ENCODE measurements around the gene LRRC27.

The LRRC27 gene

DNA sequence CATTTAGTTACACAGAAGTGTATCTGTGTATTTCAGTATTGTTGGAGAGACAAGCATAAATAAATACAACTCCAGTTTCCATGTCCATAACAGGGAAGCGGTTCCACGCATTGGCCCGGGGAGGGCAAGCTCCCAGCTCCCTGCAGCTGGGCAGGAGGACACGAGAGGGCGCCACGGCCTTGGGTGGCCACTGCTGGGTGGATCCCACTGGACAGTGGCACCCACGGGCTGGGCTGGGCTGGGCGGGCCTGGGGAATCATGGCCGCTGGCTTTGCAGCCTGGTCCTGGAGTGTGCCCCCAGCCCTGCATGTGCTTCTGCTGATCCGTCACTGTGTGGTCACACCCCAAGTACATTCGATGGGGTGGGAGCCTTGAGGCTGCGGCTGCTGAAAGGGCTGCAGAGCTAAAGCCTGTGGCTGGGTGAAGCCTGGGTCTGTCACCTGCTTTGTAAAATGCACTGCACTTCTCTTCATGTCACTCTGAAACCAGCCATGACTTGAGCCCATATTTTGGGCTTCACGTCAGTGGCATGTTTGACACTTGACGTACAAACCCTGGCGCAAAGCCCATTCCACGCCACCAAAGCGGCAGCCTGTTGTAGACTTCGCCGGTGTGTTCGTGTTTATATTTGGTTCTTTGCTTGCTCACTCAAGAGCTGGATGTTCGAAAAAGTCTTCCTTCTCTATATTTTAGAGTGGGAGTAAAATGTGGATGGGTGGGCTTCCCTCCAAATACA lies 27.5 kb downstream of the LRRC27 start:
- no peak for DNase-seq
- TF ChIP-seq POLR2A (IDR thresholded peaks at IDR 0.05; ENCODE audit: low read length), result no peak
- no peak for TF ChIP-seq GATA1 (IDR thresholded peaks at IDR 0.05; ENCODE audit: low read depth, low read length)

DNA sequence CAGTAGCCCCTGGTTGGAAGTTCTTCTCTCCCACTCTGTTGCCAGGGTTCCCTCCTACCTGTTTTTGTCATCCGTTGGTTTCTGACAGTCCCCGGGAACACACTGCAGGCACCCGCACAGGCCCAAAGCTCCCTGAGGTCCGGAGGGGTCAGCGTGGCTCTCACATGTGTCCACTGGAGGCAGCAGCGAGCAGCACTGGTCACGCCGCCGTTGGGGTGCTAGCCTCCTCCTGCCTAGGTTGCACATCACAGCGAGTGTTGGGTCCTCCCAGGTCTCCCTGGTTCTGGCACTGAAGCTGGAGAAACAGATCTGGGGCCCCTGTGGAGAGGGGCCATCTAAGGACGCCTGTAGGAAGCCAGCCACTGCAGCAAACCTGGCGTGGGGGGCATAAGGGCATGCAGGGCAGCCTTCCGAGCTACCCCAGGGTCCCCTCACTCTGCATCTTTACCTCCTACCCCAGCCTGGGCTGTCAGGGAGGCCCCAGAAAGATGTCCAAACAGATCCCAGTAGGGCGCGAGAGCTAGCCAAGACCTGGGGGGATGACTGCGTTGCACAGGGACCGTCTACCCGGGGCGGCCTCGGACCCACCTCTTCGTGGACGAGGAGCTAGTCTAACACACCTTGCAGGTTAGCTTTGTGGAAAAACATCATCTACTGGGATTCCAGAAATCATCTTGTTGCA lies 28.9 kb downstream of the LRRC27 start:
- peak; percentile 23 to 40 for DNase-seq

DNA sequence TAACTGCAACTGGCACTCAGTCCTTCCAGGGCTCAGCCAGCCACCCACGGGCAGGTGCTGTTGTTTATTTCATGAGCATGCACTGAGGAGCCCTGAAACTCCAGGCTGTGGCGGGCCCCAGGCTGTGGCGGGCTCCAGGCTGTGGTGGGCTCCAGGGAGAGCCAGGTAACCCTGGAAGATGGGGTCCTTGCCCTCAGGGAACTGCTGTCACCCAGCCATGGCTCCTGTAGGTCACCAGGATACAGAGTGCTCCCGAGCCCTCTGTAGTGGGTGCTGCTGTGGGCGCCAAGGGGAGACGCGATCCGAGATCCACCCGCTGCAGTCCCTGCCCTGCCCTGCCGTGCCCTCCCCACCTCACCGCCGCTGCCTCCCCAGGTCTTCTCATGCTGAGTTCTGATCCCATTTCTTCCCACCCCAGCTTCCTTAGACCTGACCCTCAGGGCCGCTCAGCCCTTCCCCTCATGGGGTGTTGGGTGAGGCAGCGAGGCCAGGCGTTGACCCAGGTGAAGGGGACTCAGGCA lies 29.6 kb downstream of the LRRC27 start:
- no peak for DNase-seq
- TF ChIP-seq POLR2A (IDR thresholded peaks at IDR 0.05; ENCODE audit: low read length) (no peak), GATA1 (IDR thresholded peaks at IDR 0.05; ENCODE audit: low read depth, low read length) (no peak)

More for the DNA sequence above, 28.9 kb downstream of the LRRC27 start:
- no peak for TF ChIP-seq GATA1 (IDR thresholded peaks at IDR 0.05; ENCODE audit: low read depth, low read length)
- TF ChIP-seq POLR2A (IDR thresholded peaks at IDR 0.05; ENCODE audit: low read length), result no peak

DNA sequence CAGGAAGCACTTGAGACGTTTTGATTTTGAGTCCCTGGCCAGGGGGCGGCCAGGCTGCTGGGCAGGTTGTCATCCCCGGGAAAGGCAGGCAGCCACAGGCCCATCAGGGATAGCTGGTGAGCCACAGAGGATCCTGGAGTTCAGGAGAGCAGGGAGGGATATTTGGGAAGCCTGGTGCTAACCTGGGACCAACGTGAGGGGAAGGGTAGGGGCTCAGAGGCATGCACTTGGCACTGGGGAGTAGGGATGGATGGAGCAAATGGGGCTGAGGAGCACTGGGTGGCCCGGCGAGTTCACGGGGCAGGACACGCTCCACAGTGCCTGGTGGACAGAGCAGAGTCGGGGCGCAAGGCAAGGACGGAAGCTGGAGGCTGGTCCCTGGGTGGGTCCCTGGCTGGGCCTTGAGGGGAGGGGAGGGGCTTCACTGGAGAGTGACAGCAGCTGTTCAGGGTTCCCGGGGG lies 30.2 kb downstream of the LRRC27 start:
- no peak for TF ChIP-seq GATA1 (IDR thresholded peaks at IDR 0.05; ENCODE audit: low read depth, low read length)
- DNase-seq, result no peak

DNA sequence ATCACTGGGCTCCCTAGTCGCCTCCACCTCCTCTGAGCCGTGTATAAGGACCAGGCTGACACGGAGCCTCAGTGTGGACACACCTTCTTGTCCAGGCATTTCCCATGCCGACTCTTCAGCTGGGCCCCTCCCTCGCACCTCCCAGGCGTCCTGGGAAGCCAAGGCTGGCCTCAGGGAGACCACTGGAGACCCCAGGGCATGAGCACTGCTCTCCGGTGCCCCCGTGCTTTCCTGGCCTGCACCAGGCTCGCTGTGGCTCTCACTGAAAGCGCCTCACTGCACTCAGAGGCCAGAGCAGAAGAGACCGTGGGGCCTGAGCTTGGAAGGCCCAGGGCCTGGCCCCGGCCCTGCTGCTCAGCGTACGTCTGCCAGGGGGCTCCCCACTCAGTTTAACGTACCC lies 31.4 kb downstream of the LRRC27 start:
- no peak for DNase-seq
- TF ChIP-seq GATA1 (IDR thresholded peaks at IDR 0.05; ENCODE audit: low read depth, low read length), result no peak
- no peak for TF ChIP-seq POLR2A (IDR thresholded peaks at IDR 0.05; ENCODE audit: low read length)

DNA sequence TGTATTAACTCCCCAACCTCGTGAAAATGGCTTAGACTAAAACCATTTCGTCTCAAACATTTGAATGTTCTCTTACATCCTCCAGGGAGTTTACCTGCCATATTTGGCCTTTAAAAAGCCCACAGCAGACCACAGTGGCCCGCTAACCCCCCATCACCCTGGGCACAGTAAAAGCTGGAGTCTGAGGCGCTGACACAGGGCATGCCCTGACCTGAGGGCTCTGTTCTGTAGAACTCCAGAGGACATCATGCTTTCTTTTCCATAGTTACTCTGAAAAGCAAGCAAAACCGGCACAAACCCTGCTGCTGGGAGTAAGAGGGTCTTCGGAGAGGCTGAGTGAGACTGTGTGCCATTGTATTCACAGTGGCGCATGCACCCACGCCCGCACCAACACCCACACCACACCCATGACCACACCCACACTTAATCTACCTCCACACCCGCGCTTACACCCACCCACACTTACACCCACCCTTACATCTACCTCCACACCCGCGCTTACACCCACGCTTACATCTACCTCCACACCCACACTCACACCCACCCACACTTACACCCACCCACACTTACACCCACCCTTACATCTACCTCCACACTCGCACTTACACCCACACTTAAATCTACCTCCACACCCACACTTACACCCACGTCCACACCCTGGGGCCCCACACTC lies 32.1 kb downstream of the LRRC27 start:
- DNase-seq, result peak; percentile 20 to 31
- TF ChIP-seq GATA1 (IDR thresholded peaks at IDR 0.05; ENCODE audit: low read depth, low read length), result no peak
- no peak for TF ChIP-seq POLR2A (IDR thresholded peaks at IDR 0.05; ENCODE audit: low read length)

DNA sequence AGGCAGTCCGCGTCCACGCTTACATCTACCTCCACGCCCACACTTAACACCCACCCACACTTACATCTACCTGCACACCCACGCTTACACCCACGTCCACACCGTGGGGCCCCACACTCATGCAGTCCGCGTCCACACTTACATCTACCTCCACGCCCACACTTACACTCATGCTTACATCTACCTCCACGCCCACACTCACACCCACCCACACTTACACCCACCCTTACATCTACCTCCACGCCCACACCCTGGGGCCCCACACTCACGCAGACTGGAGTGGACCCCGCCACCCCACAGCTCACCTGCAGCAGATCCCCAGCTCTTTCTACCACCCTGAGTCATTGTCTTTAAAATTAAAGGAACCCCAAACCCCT lies 32.6 kb downstream of the LRRC27 start:
- TF ChIP-seq GATA1 (IDR thresholded peaks at IDR 0.05; ENCODE audit: low read depth, low read length), result no peak
- no peak for TF ChIP-seq POLR2A (IDR thresholded peaks at IDR 0.05; ENCODE audit: low read length)
- no peak for DNase-seq

DNA sequence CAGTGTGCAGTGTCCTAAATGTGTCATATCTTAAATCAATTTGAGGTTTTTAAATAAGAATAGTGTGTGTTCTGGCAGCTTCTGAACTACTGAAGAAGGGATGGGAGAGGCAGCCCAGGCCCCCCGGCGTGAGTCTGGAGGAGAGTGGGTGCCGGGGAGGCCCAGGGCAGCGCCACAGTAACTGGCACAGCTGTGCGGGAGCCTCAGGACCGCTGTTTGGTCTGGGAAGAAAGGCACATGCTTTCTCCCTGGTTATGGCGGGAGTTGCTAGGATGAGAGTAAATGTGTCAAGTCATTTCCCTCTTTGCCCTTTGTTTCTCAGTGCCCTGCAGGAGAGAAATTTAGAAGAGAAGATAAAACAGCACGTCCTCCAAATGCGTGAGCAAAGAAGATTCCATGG lies 33.1 kb downstream of the LRRC27 start:
- DNase-seq, result no peak
- TF ChIP-seq POLR2A (IDR thresholded peaks at IDR 0.05; ENCODE audit: low read length) (no peak), GATA1 (IDR thresholded peaks at IDR 0.05; ENCODE audit: low read depth, low read length) (no peak)

DNA sequence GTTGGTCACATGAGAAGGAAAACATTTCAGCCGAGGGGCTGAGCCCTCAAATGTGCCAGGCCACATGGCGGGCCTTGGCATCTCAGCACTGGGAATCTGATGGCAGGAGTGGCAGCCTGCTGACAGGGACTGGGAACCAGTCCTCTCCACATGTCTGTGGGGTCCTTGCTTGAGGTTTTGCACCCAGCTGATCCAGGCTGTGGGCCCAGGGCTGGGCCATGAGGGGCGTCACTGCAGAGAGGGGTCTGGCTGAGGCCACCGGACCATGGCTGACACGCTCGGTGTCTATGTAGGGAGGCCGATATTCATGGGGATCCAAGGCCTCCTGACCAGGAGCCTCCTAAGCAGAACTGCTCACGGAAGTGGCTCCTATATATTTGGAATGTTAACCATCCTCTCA lies 34.0 kb downstream of the LRRC27 start:
- DNase-seq, result no peak
- no peak for TF ChIP-seq POLR2A (IDR thresholded peaks at IDR 0.05; ENCODE audit: low read length)

DNA sequence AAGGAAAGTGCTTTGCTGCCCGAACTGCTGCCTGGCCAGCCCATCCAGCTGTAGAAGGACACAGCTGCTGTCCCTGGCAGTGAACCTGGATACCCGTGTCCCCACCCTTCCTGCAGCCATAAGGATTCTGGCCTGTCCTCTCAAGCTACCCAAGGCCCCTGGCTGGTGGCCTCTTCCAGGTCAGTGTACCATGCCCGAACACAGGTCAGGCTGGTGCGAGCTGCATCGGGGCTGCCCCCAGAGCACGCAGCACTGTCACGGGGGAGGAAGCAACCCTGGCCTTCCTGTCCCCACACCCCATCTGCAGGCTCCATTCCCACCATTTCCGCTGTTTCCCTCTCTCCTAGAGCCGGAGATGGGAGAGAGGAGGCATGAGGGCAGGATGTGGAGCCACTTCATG lies 34.5 kb downstream of the LRRC27 start:
- no peak for TF ChIP-seq GATA1 (IDR thresholded peaks at IDR 0.05; ENCODE audit: low read depth, low read length)
- DNase-seq, result no peak

DNA sequence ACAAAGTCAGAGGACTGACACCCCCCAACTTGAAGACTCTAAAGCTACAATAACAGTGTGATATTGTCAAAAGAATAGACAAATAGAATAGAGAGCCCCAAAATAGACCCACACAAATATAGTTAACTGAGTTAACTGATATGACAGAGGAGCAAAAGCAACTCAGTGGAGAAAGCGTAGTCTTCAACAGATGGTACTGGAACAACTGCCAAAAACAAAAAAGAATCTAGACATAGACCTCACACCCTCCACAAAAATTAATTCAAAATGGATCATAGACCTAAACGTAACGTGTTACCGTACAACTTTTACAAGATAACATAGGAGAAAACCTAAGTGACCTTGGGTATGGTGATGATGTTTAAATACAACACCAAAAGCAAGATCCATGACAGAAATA lies 36.4 kb downstream of the LRRC27 start:
- no peak for DNase-seq
- no peak for TF ChIP-seq POLR2A (IDR thresholded peaks at IDR 0.05; ENCODE audit: low read length)

DNA sequence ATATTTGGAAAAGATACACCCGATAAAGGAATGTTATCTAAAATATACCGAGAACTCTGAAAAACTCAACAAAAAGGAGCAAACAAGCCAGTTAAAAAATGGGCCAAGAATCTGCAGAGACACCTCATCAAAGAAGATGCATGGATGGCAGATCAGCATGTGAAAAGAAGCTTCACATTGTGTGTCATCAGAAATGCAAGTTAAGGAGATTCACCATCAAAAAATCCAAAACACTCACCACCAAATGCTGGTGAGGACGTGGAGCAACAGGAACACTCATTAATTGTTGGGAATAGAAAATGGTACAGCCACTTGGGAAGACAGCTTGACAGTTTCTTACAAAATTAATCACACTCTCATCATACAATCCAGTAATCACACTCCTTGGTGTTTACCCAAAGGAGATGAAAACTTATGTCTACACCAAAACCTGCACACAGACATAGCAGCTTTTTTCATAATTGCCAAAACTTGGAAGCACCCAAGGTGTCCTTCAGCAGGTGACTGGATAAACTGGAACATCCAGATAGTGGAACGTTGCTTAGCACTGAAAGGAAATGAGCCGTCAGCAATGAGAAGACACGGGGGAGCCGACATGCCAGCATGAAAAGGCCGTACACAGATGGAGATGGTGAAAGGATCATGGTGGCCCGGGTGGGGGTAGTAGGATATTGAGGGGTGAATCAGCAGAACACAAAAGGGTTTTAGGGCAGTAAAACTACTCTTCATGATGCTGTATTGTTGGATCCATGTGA lies 37.1 kb downstream of the LRRC27 start:
- no peak for TF ChIP-seq GATA1 (IDR thresholded peaks at IDR 0.05; ENCODE audit: low read depth, low read length)
- no peak for TF ChIP-seq POLR2A (IDR thresholded peaks at IDR 0.05; ENCODE audit: low read length)
- no peak for DNase-seq

DNA sequence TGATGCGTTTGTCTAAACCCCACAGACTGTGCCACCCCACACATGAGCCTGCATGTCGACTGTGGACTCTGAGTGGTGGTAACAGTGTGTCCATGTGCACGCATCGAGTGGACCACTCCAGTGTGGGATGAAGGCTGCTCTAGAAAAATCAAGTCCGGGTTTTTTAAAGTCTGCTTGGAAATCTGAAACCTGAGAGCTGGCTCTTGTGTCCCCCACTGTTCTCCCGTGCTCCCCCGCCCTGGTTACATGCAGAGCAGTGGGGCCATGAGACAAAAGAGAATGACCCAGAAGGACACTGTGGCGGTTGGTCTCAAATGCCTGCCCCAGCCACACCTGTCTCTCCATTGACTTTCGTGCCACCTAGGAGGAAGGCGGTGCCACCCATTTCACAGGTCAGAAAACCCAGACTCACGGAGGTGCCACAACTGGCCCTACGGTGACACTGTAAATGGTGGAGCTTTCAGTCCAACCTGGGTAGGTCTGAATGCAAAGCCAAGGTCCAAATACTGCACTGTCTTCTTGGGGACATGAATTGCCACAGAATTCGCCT lies 37.7 kb downstream of the LRRC27 start:
- TF ChIP-seq POLR2A (IDR thresholded peaks at IDR 0.05; ENCODE audit: low read length), result no peak
- DNase-seq, result no peak

All from erythroblast (primary cell).